ENCODE measurements around the gene PTPN4.

PTPN4 gene

GRCh38 chr2:119719261-119719627 is 40.5 kb upstream of the PTPN4 start:
- WGBS (ENCODE audit: extremely low coverage, insufficient coverage, insufficient read length), result no CpG with 5 or more reads among the region's 3 CpGs
- H3K36me3 ChIP-seq (ENCODE audit: control insufficient read depth in 1 of 2, insufficient read depth in 2 of 2, low read length in 2 of 2), result no peaks in the 10 kb centered on the region
- no peak overlapping the region for H3K4me2 ChIP-seq (ENCODE audit: low read length)
- H4K91ac ChIP-seq (ENCODE audit: low read depth, low read length), result no peak overlapping the region
- no peak for DNase-seq
- H3K4me1 ChIP-seq (ENCODE audit: control insufficient read depth in 1 of 2, insufficient read depth in 2 of 2, low read length in 2 of 2), result peaks cover 0 to 2% of the 10 kb centered on the region in 2 experiments
- H3K9ac ChIP-seq (ENCODE audit: low read length), result no peak overlapping the region
- H3K27ac ChIP-seq (ENCODE audit: low read depth, low read length), result no peak overlapping the region
- H3K14ac ChIP-seq (ENCODE audit: low read length), result no peak overlapping the region
- H3K27me3 ChIP-seq (ENCODE audit: insufficient read depth, low read length), result no peaks in the 10 kb centered on the region
- H2BK5ac ChIP-seq (ENCODE audit: low read depth, low read length, poor library complexity), result no peak overlapping the region
- no peak overlapping the region for H3K18ac ChIP-seq (ENCODE audit: low read length)
- no peak overlapping the region for H3K4me3 ChIP-seq (ENCODE audit: low read depth, low read length)
- H3K79me2 ChIP-seq (ENCODE audit: control insufficient read depth, insufficient read depth, low read length, poor library complexity), result no peaks in the 10 kb centered on the region
- no peak overlapping the region for H3K4ac ChIP-seq (ENCODE audit: low read depth, low read length)
- no peak overlapping the region for H3K23ac ChIP-seq (ENCODE audit: low read length)
- H2AK5ac ChIP-seq (ENCODE audit: low read length), result no peak overlapping the region
- no peak overlapping the region for H4K12ac ChIP-seq (ENCODE audit: low read depth, low read length)
- H4K8ac ChIP-seq (ENCODE audit: low read depth, low read length), result no peak overlapping the region
- H2BK120ac ChIP-seq (ENCODE audit: insufficient read depth, low read length, poor library complexity), result no peak overlapping the region
- no peak overlapping the region for H2BK12ac ChIP-seq (ENCODE audit: low read length)
- no peak overlapping the region for H2AFZ ChIP-seq (ENCODE audit: insufficient read depth, low read length, poor library complexity)
- no peaks in the 10 kb centered on the region for H3K79me1 ChIP-seq (ENCODE audit: low read length)
- no peaks in the 10 kb centered on the region for H3K9me3 ChIP-seq (ENCODE audit: insufficient read depth, low read depth, low read length)

GRCh38 chr2:119721043-119721442 is 38.7 kb upstream of the PTPN4 start:
- H3K4ac ChIP-seq (ENCODE audit: low read depth, low read length), result no peak overlapping the region
- no peak overlapping the region for H2BK120ac ChIP-seq (ENCODE audit: insufficient read depth, low read length, poor library complexity)
- H3K36me3 ChIP-seq (ENCODE audit: control insufficient read depth in 1 of 2, insufficient read depth in 2 of 2, low read length in 2 of 2), result no peaks in the 10 kb centered on the region
- DNase-seq, result no peak
- no peaks in the 10 kb centered on the region for H3K79me2 ChIP-seq (ENCODE audit: control insufficient read depth, insufficient read depth, low read length, poor library complexity)
- H3K9me3 ChIP-seq (ENCODE audit: insufficient read depth, low read depth, low read length), result no peaks in the 10 kb centered on the region
- H3K4me1 ChIP-seq (ENCODE audit: control insufficient read depth in 1 of 2, insufficient read depth in 2 of 2, low read length in 2 of 2), result no peaks in the 10 kb centered on the region
- H4K12ac ChIP-seq (ENCODE audit: low read depth, low read length), result no peak overlapping the region
- H3K27me3 ChIP-seq (ENCODE audit: insufficient read depth, low read length), result no peaks in the 10 kb centered on the region
- no peak overlapping the region for H3K18ac ChIP-seq (ENCODE audit: low read length)
- H3K27ac ChIP-seq (ENCODE audit: low read depth, low read length), result no peak overlapping the region
- no peak overlapping the region for H2AK5ac ChIP-seq (ENCODE audit: low read length)
- no peak overlapping the region for H3K23ac ChIP-seq (ENCODE audit: low read length)
- H2BK12ac ChIP-seq (ENCODE audit: low read length), result no peak overlapping the region
- no peak overlapping the region for H3K4me2 ChIP-seq (ENCODE audit: low read length)
- no peaks in the 10 kb centered on the region for H3K79me1 ChIP-seq (ENCODE audit: low read length)
- H3K9ac ChIP-seq (ENCODE audit: low read length), result no peak overlapping the region
- no peak overlapping the region for H2AFZ ChIP-seq (ENCODE audit: insufficient read depth, low read length, poor library complexity)
- no peak overlapping the region for H4K8ac ChIP-seq (ENCODE audit: low read depth, low read length)
- no peak overlapping the region for H4K91ac ChIP-seq (ENCODE audit: low read depth, low read length)
- no peak overlapping the region for H3K14ac ChIP-seq (ENCODE audit: low read length)
- H2BK5ac ChIP-seq (ENCODE audit: low read depth, low read length, poor library complexity), result no peak overlapping the region
- H3K4me3 ChIP-seq (ENCODE audit: low read depth, low read length), result no peak overlapping the region
- WGBS (ENCODE audit: extremely low coverage, insufficient coverage, insufficient read length), result no CpG with 5 or more reads among the region's 1 CpG

GRCh38 chr2:119721462-119721861 is 38.3 kb upstream of the PTPN4 start:
- no CpG with 5 or more reads among the region's 5 CpGs for WGBS (ENCODE audit: extremely low coverage, insufficient coverage, insufficient read length)
- H3K9me3 ChIP-seq (ENCODE audit: insufficient read depth, low read depth, low read length), result no peaks in the 10 kb centered on the region
- H2BK120ac ChIP-seq (ENCODE audit: insufficient read depth, low read length, poor library complexity), result no peak overlapping the region
- H3K4me2 ChIP-seq (ENCODE audit: low read length), result no peak overlapping the region
- no peak overlapping the region for H4K91ac ChIP-seq (ENCODE audit: low read depth, low read length)
- H3K9ac ChIP-seq (ENCODE audit: low read length), result no peak overlapping the region
- no peak overlapping the region for H3K27ac ChIP-seq (ENCODE audit: low read depth, low read length)
- H3K14ac ChIP-seq (ENCODE audit: low read length), result no peak overlapping the region
- no peak overlapping the region for H4K12ac ChIP-seq (ENCODE audit: low read depth, low read length)
- no peak overlapping the region for H3K18ac ChIP-seq (ENCODE audit: low read length)
- H4K8ac ChIP-seq (ENCODE audit: low read depth, low read length), result no peak overlapping the region
- no peak overlapping the region for H2AK5ac ChIP-seq (ENCODE audit: low read length)
- H3K23ac ChIP-seq (ENCODE audit: low read length), result no peak overlapping the region
- no peak overlapping the region for H3K4me3 ChIP-seq (ENCODE audit: low read depth, low read length)
- H3K4me1 ChIP-seq (ENCODE audit: control insufficient read depth in 1 of 2, insufficient read depth in 2 of 2, low read length in 2 of 2), result no peaks in the 10 kb centered on the region
- H2BK5ac ChIP-seq (ENCODE audit: low read depth, low read length, poor library complexity), result no peak overlapping the region
- H3K79me1 ChIP-seq (ENCODE audit: low read length), result no peaks in the 10 kb centered on the region
- H2BK12ac ChIP-seq (ENCODE audit: low read length), result no peak overlapping the region
- DNase-seq, result no peak
- no peak overlapping the region for H3K4ac ChIP-seq (ENCODE audit: low read depth, low read length)
- H2AFZ ChIP-seq (ENCODE audit: insufficient read depth, low read length, poor library complexity), result no peak overlapping the region
- H3K79me2 ChIP-seq (ENCODE audit: control insufficient read depth, insufficient read depth, low read length, poor library complexity), result no peaks in the 10 kb centered on the region
- no peaks in the 10 kb centered on the region for H3K36me3 ChIP-seq (ENCODE audit: control insufficient read depth in 1 of 2, insufficient read depth in 2 of 2, low read length in 2 of 2)
- H3K27me3 ChIP-seq (ENCODE audit: insufficient read depth, low read length), result no peaks in the 10 kb centered on the region

GRCh38 chr2:119721904-119722303 is 37.8 kb upstream of the PTPN4 start:
- no peak overlapping the region for H3K4me2 ChIP-seq (ENCODE audit: low read length)
- no peak overlapping the region for H2BK12ac ChIP-seq (ENCODE audit: low read length)
- H3K79me2 ChIP-seq (ENCODE audit: control insufficient read depth, insufficient read depth, low read length, poor library complexity), result no peaks in the 10 kb centered on the region
- WGBS (ENCODE audit: extremely low coverage, insufficient coverage, insufficient read length), result no CpG with 5 or more reads among the region's 4 CpGs
- no peak overlapping the region for H4K12ac ChIP-seq (ENCODE audit: low read depth, low read length)
- H3K4ac ChIP-seq (ENCODE audit: low read depth, low read length), result no peak overlapping the region
- no peaks in the 10 kb centered on the region for H3K9me3 ChIP-seq (ENCODE audit: insufficient read depth, low read depth, low read length)
- no peak overlapping the region for H3K27ac ChIP-seq (ENCODE audit: low read depth, low read length)
- no peak overlapping the region for H2BK120ac ChIP-seq (ENCODE audit: insufficient read depth, low read length, poor library complexity)
- H3K18ac ChIP-seq (ENCODE audit: low read length), result no peak overlapping the region
- H3K79me1 ChIP-seq (ENCODE audit: low read length), result no peaks in the 10 kb centered on the region
- H3K9ac ChIP-seq (ENCODE audit: low read length), result no peak overlapping the region
- H2BK5ac ChIP-seq (ENCODE audit: low read depth, low read length, poor library complexity), result no peak overlapping the region
- H4K8ac ChIP-seq (ENCODE audit: low read depth, low read length), result no peak overlapping the region
- H3K14ac ChIP-seq (ENCODE audit: low read length), result no peak overlapping the region
- no peak for DNase-seq
- no peak overlapping the region for H2AK5ac ChIP-seq (ENCODE audit: low read length)
- H2AFZ ChIP-seq (ENCODE audit: insufficient read depth, low read length, poor library complexity), result no peak overlapping the region
- no peaks in the 10 kb centered on the region for H3K36me3 ChIP-seq (ENCODE audit: control insufficient read depth in 1 of 2, insufficient read depth in 2 of 2, low read length in 2 of 2)
- no peaks in the 10 kb centered on the region for H3K27me3 ChIP-seq (ENCODE audit: insufficient read depth, low read length)
- H4K91ac ChIP-seq (ENCODE audit: low read depth, low read length), result no peak overlapping the region
- no peak overlapping the region for H3K23ac ChIP-seq (ENCODE audit: low read length)
- H3K4me3 ChIP-seq (ENCODE audit: low read depth, low read length), result no peak overlapping the region
- no peaks in the 10 kb centered on the region for H3K4me1 ChIP-seq (ENCODE audit: control insufficient read depth in 1 of 2, insufficient read depth in 2 of 2, low read length in 2 of 2)

Measured in trophoblast cell (in vitro differentiated cells and primary cell).